CD4-positive, alpha-beta T cell treated with Interleukin-1 beta for 1 hour (primary cell): ENCODE data around the gene CLPX.
"Not testable (repeated sequence)": the region's sequence is repeated elsewhere in the genome, so short reads cannot be mapped to it uniquely, and the experiment has no call there.

Experiments
- DNase-seq, 2 donors: peaks; one replicate each; pipeline ENCODE4 v3.0.0-alpha.2; 2020 to 2022

Gene CLPX

GRCh38 chr15:65184868-65185717, at the start of gene CLPX:
CLPX (minus strand) TSS chr15:65185342; CDS start chr15:65185153, 189 bp downstream.
- peak; percentile 93 to 96 for DNase-seq

- DNase-seq: no peak
These were observed 48.6 kb upstream of the CLPX start for GRCh38 chr15:65233696-65234095.

DNA sequence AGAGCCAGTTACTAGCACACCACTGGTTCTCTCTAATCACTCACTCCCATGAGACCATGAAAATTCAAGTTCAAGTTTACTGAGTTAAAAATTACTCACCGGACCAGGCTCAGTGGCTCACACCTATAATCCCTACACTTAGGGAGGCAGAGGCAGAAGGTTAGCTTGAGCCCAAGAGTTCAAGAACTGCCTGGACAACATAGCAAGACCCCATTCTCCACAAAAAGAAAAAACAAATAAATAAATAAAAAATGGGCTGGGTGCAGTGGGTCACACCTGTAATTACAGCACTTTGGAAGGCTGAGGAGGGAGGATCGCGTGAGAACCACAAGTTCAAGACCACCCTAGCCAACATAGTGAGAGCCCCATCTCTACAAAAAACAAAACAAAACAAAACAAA, 47.4 kb upstream of the CLPX start:
- DNase-seq: no peak

DNA sequence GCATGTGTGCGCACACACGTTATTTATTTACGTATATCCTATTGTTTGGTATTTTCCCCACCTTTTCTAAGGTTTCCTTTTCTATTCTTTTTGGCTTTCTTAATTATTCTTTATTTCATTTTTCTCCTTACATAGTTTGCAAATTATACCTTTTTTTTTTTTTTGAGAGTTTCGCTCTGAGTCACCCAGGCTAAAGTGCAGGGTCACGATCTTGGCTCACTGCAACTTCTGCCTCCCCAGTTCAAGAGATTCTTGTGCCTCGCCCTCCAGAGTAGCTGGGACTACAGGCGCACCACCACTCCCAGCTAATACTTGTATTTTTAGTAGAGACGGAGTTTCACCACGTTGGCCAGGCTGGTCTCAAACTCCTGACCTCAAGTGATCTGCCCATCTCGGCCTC, 46.2 kb upstream of the CLPX start:
- no peak for DNase-seq

- DNase-seq: not testable (repeated sequence)
These were observed 41.8 kb upstream of the CLPX start for GRCh38 chr15:65226901-65227300.

- no peak for DNase-seq
These were observed 41.1 kb upstream of the CLPX start for GRCh38 chr15:65226221-65226620.

DNA sequence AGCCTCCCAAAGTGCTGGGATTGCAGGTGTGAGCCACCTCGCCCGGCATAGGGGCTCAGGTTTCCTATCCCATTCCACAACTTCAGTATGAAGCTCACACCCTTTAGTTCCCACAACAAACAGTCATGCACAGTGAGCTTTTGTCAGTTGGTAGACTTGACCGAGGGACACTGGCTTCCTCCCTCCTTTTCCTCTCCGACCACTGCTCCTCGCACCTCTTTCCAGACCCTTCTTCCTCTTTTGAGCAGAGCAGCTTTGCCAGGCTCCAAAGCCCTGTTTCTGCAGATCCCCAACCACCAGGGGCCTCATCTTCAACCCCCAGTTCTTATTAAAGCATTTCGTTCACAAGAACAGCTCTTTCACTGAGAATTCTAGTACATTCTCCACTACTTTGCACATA, 38.9 kb upstream of the CLPX start:
- no peak for DNase-seq

- no peak for DNase-seq
These were observed 37.7 kb upstream of the CLPX start for GRCh38 chr15:65222891-65223290.

DNA sequence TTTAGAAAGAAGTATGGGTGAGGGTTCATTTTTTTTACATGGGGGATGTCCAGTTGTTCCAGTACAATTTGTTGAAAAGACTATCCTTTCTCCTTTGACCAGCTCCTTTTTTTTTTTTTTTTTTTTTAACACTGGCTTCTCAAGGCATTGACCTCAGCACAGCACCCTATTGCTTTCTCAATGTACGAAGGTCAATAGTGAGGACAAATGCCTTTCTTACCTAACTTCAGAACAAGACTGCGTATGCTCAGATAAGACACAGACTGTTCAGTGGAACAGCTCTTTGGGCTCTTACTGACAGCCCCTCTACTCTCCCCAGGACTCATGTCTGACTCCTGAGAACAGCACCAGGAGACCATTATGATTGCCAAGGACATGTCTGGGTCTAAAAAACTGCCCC, 36.6 kb upstream of the CLPX start:
- DNase-seq: no peak

DNA sequence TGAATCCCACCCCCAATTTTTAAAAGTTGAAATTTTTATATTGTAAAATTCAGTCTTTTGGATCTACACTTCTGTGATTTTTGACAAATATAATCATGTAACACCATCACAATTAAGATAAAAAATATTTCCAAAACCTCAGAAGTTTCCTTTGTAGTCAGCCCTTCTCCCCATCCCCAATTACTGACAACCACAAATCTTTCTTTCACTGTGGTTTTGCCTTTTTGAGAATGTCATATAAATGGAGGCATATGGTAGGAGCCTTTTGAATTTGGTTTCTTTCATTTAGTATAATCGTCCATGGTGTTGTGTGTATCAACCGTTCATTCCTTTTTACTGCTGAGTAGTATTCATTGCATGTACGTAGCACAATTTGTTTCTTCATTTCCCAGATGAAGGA, 34.0 kb upstream of the CLPX start:
- DNase-seq: no peak

- DNase-seq: no peak
These were observed 32.7 kb upstream of the CLPX start for GRCh38 chr15:65217526-65218482.

DNA sequence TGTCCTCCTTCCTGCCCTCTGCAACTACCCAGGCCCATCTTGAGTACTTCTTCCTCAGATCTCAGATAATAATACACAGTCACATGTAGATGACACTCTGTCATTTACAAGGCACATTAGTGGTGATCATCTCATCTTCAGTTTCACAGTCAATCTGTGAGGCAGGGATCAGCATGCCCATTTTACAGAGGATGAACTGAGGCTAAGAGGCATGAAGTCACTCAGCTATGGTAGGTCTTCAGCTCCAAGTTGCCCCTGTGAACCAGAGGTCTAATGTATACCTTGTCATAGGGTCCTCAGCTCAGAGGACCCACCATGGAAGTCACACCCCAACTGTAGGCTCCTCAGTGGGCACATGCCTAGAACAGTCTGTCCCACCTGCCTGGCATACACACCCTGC, 30.4 kb upstream of the CLPX start:
- no peak for DNase-seq

DNA sequence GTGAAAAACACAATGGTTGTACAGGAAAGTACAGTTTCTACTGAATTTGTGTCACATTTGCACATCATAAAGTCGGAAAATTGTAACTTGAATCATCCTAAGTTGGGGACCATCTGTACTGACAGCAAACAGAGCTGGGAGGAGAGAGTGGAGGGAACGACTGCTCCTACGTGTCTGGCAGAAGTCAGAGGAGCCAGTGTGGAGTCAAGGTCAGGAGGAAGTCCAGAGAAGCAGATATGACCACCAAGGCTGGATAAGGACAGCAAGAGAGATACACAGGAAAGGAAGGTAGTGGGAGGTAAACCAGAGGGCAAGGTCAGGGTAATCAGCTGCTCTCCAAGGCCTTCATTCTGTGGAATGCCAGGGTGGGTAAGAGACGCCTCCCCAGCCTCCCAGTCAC, 28.9 kb upstream of the CLPX start:
- DNase-seq: no peak

GRCh38 chr15:65213241-65213640, 28.1 kb upstream of the CLPX start:
- DNase-seq: no peak

GRCh38 chr15:65212097-65212496, 27.0 kb upstream of the CLPX start:
- DNase-seq: peak; percentile 23 to 38

- no peak for DNase-seq
These were observed 26.4 kb upstream of the CLPX start for GRCh38 chr15:65211482-65211982.

- DNase-seq: no peak
These were observed 25.8 kb upstream of the CLPX start, which contains the start of gene CILP for GRCh38 chr15:65210770-65211481. CILP (minus strand) TSS chr15:65211473; CDS start chr15:65209755, 1,718 bp downstream.

DNA sequence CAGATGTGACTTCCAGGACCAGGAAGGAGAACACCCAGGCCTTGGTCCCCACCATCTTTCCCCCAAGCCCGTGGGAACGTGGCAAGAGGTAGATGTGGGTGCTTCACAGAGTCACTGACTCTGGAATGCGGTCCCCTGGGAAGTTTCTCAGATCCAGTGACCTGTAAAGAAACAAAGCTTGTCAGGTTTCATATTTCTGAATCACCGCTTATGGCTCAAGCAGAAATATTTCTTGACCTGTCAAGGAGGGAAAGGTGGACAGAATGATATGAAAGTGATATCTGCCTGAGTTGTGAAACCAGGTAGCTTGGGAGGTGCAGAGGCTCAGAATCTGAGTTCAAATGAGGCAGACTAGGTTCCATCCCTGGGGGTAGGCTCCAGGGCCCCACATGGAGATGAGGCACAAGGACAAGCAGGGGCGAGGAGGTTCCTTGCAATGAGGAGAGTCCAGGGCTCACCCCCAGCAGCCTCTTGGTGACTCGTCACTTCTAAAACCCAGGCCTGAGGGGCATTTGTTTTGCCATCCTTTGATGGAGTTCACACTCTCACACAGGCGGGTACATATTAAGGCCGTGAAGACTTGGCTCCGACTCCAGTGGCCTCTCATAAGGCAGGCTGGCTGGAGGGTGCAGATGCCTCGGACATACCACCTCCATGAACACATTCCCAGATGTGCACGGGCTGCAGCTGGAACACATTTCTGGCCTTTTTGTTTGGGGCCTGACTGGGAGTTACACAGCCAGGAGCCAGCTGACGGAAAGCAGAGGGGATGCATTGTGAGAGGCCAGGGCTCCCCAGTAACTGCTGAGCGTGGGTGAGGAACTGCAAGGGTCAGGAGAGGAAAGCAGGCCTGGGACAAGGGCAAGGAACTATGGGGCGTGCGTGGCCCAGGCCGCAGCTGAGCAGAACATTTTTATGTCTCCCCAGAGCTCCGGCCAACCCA, 24.8 kb upstream of the CLPX start:
- DNase-seq: no peak

GRCh38 chr15:65208647-65209046, 23.5 kb upstream of the CLPX start:
- DNase-seq: no peak

GRCh38 chr15:65207280-65207840, 22.2 kb upstream of the CLPX start:
- DNase-seq: no peak

GRCh38 chr15:65206750-65207149, 21.6 kb upstream of the CLPX start:
- no peak for DNase-seq
